Panc1 (cell line): ENCODE results near the gene NCKAP5. TPM values are rescaled to one million over a fixed set of nuclear protein-coding genes. Genes with fewer than 3 reads are reported as not detected.

Source experiments
- ATAC-seq: fragments of 200-7000 bp; cut with Tn5 transposase; 2 replicates; pipeline ENCODE4 v1.9.1; 2020; ENCODE audit warnings: mild to moderate bottlenecking, moderate library complexity
- BruUV-seq: library from RNA; stranded (reverse); fragments of 400-500 nt; replicated peaks from 2 replicates; lab custom pipeline; 2021; lab: Mats Ljungman, UMichigan
- CTCF ChIA-PET: fragments of 300-600 bp; sonication (Branson Sonifier 250); formaldehyde crosslinking; loops from one replicate; lab custom pipeline; 2022; ENCODE audit warnings: antibody characterized with exemption; lab: Charles Lee
- POLR2A ChIA-PET: fragments of 300-600 bp; sonication (Branson Sonifier 250); formaldehyde crosslinking; loops from one replicate; lab custom pipeline; 2022; ENCODE audit warnings: antibody characterized with exemption; lab: Charles Lee
- DNase-seq: peaks from one replicate; pipeline ENCODE4 v3.0.0-alpha.2; 2010; ENCODE audit warnings: low read depth, low spot score
- H3K27ac ChIP-seq: 2 replicates; pipeline ENCODE4 v1.5.1; 2011; ENCODE audit warnings: mild to moderate bottlenecking, low read length, inconsistent platforms
- H3K27me3 ChIP-seq: fragments of 200-500 bp; sonication (Bioruptor generic); 2 replicates; pipeline ENCODE4 v1.6.0; 2014; ENCODE audit warnings: low read length, inconsistent platforms; ENCODE audit not compliant: control insufficient read depth, insufficient read depth
- H3K36me3 ChIP-seq: fragments of 200-500 bp; sonication (Bioruptor generic); 2 replicates; pipeline ENCODE4 v1.5.1; 2014; ENCODE audit warnings: inconsistent platforms, mild to moderate bottlenecking, low read length, moderate library complexity; ENCODE audit not compliant: control insufficient read depth, insufficient read depth
- H3K4me1 ChIP-seq: 2 replicates; pipeline ENCODE4 v1.5.1; 2011; ENCODE audit warnings: inconsistent platforms, mild to moderate bottlenecking, low read length, moderate library complexity; ENCODE audit not compliant: control insufficient read depth, insufficient read depth
- H3K4me3 ChIP-seq, 2 experiments: 2 replicates each; pipeline ENCODE4 v1.5.1; 2011 to 2012; ENCODE audit warnings: low read depth in 2 of 2, low read length in 2 of 2, mild to moderate bottlenecking in 2 of 2, inconsistent platforms in 1 of 2, moderate library complexity in 1 of 2
- H3K9me3 ChIP-seq: fragments of 200-500 bp; sonication (Bioruptor generic); 2 replicates; pipeline ENCODE4 v1.5.1; 2014; ENCODE audit warnings: low read depth, mild to moderate bottlenecking, inconsistent platforms, low read length, moderate library complexity; ENCODE audit not compliant: control insufficient read depth, insufficient read depth
- CTCF ChIP-seq: fragments of 450-650 bp; IDR thresholded peaks from 2 replicates; pipeline ENCODE4 v1.5.1; 2017; ENCODE audit warnings: mild to moderate bottlenecking
- POLR2AphosphoS5 ChIP-seq: IDR thresholded peaks from 2 replicates; pipeline ENCODE4 v1.6.1; 2012; ENCODE audit warnings: mild to moderate bottlenecking, low read depth, low read length, moderate library complexity
- SIN3A ChIP-seq: IDR thresholded peaks from 2 replicates; pipeline ENCODE4 v1.6.1; 2012; ENCODE audit warnings: low read depth, mild to moderate bottlenecking, low read length, moderate library complexity, borderline replicate concordance; ENCODE audit not compliant: insufficient read depth
- TCF7L2 ChIP-seq: IDR thresholded peaks from 2 replicates; pipeline ENCODE4 v1.6.1; 2011; ENCODE audit warnings: mild to moderate bottlenecking, low read depth, low read length, inconsistent platforms
- in situ Hi-C: cut with HindIII; loops from 2 replicates; pipeline ENCODE4 v1.10.0; 2016; ENCODE audit warnings: low sequenced_read_pairs, low pct_unique_long_range_greater_than_20kb
- intact Hi-C: fragments of 100-400 bp; cut with micrococcal nuclease; formaldehyde crosslinking; loops from one replicate; pipeline ENCODE4 v1.10.0; 2022; ENCODE audit not compliant: unreplicated experiment
- total RNA-seq: library from RNA; stranded (reverse); gene quantifications from one replicate; pipeline ENCODE4 v1.2.1, GENCODE V29; 2021; ENCODE audit not compliant: unreplicated experiment
- TF ChIP-seq, protein P1 (sequence below), 2 experiments: IDR thresholded peaks; 2 replicates each; pipeline ENCODE4 v1.6.1; 2011 to 2012; ENCODE audit warnings: low read depth in 2 of 2, control low read depth in 1 of 2, low read length in 1 of 2, mild to moderate bottlenecking in 1 of 2, moderate library complexity in 1 of 2; ENCODE audit not compliant: insufficient read depth in 1 of 2

NCKAP5 gene
- total RNA-seq, 1 experiment from 2014 or later, result 0.10 TPM

GRCh38 chr2:133598769-133599168 is 30.5 kb upstream of the NCKAP5 start:
- POLR2A ChIA-PET, result no interaction called here
- Histone ChIP-seq H3K9me3 (no peaks in the 10 kb centered on the region), H3K4me1 (no peaks in the 10 kb centered on the region), H3K27ac (no peak overlapping the region), H3K4me3 (no peak overlapping the region), H3K36me3 (no peaks in the 10 kb centered on the region), H3K27me3 (no peaks in the 10 kb centered on the region)
- intact Hi-C loops (no loop called here), in situ Hi-C loops (no loop called here)
- DNase-seq (no peak), ATAC-seq (no peak)
- TF ChIP-seq, protein P1, sequence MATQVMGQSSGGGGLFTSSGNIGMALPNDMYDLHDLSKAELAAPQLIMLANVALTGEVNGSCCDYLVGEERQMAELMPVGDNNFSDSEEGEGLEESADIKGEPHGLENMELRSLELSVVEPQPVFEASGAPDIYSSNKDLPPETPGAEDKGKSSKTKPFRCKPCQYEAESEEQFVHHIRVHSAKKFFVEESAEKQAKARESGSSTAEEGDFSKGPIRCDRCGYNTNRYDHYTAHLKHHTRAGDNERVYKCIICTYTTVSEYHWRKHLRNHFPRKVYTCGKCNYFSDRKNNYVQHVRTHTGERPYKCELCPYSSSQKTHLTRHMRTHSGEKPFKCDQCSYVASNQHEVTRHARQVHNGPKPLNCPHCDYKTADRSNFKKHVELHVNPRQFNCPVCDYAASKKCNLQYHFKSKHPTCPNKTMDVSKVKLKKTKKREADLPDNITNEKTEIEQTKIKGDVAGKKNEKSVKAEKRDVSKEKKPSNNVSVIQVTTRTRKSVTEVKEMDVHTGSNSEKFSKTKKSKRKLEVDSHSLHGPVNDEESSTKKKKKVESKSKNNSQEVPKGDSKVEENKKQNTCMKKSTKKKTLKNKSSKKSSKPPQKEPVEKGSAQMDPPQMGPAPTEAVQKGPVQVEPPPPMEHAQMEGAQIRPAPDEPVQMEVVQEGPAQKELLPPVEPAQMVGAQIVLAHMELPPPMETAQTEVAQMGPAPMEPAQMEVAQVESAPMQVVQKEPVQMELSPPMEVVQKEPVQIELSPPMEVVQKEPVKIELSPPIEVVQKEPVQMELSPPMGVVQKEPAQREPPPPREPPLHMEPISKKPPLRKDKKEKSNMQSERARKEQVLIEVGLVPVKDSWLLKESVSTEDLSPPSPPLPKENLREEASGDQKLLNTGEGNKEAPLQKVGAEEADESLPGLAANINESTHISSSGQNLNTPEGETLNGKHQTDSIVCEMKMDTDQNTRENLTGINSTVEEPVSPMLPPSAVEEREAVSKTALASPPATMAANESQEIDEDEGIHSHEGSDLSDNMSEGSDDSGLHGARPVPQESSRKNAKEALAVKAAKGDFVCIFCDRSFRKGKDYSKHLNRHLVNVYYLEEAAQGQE (IDR thresholded peaks at IDR 0.05; ENCODE audit: insufficient read depth in 1 of 2, low read depth in 2 of 2, low read length in 1 of 2), result no peak
- TF ChIP-seq TCF7L2 (no peak), POLR2AphosphoS5 (no peak), SIN3A (no peak), CTCF (no peak)
- CTCF ChIA-PET, result no interaction called here
- no TSS peak for BruUV-seq

DNA sequence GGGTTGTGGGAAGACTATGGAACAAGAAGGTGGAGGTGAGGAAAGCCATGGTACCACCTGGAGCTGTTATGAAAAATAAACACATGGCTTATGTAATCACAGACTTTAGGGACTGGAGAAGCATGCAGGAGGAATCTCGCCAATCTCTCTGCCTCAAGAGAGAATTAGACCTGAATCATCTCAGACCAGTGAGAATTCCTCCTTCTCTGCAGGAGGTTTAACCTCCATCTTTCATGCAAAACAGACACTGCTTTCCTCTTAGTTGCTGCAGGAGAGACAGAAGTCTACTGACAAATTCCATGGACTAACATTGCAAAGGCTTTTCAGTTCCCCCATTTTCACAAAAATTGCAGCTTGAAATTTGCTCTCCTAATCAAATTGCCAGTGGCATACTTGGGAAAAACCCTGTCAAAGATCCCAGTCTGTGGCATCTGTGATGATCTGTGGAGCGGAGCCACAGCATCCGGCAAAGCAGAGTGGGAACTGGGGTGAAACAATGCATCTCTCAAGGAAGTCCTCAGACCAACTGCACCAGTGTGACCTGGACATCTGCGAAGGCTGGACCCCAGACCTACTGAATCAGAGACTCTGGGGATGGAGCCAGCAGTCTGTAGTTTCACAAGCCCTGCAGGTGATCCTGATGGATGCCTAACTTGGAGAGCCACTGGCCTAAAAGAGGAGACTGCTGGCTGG is 28.6 kb upstream of the NCKAP5 start:
- TF ChIP-seq POLR2AphosphoS5 (no peak), SIN3A (no peak), TCF7L2 (no peak), CTCF (no peak)
- TF ChIP-seq, protein P1 (IDR thresholded peaks at IDR 0.05; ENCODE audit: insufficient read depth in 1 of 2, low read depth in 2 of 2, low read length in 1 of 2), result no peak
- BruUV-seq, result no TSS peak
- ChIA-PET POLR2A (no interaction called here), CTCF (no interaction called here)
- Histone ChIP-seq H3K36me3 (no peaks in the 10 kb centered on the region), H3K4me3 (no peak overlapping the region), H3K27ac (no peak overlapping the region), H3K9me3 (no peaks in the 10 kb centered on the region), H3K27me3 (no peaks in the 10 kb centered on the region), H3K4me1 (no peaks in the 10 kb centered on the region)
- intact Hi-C loops (no loop called here), in situ Hi-C loops (no loop called here)
- ATAC-seq (no peak), DNase-seq (no peak)
